ENCODE data around the gene KRTAP5-2.

Gene KRTAP5-2

GRCh38 chr11:1567721-1568100 lies 30.4 kb downstream of the KRTAP5-2 start:
- DNase-seq (ENCODE audit: low spot score) = no peak

GRCh38 chr11:1567052-1567720 lies 30.9 kb downstream of the KRTAP5-2 start:
- DNase-seq (ENCODE audit: low spot score) = no peak

- DNase-seq (ENCODE audit: low spot score) = no peak
These were observed 31.6 kb downstream of the KRTAP5-2 start for GRCh38 chr11:1566381-1567051.

GRCh38 chr11:1565904-1566247 lies 32.2 kb downstream of the KRTAP5-2 start:
- DNase-seq (ENCODE audit: low spot score) = no peak

GRCh38 chr11:1565173-1565903 lies 32.8 kb downstream of the KRTAP5-2 start:
- DNase-seq (ENCODE audit: low spot score) = no peak

GRCh38 chr11:1564535-1565172 lies 33.4 kb downstream of the KRTAP5-2 start:
- peak; percentile 70 for DNase-seq (ENCODE audit: low spot score)

DNA sequence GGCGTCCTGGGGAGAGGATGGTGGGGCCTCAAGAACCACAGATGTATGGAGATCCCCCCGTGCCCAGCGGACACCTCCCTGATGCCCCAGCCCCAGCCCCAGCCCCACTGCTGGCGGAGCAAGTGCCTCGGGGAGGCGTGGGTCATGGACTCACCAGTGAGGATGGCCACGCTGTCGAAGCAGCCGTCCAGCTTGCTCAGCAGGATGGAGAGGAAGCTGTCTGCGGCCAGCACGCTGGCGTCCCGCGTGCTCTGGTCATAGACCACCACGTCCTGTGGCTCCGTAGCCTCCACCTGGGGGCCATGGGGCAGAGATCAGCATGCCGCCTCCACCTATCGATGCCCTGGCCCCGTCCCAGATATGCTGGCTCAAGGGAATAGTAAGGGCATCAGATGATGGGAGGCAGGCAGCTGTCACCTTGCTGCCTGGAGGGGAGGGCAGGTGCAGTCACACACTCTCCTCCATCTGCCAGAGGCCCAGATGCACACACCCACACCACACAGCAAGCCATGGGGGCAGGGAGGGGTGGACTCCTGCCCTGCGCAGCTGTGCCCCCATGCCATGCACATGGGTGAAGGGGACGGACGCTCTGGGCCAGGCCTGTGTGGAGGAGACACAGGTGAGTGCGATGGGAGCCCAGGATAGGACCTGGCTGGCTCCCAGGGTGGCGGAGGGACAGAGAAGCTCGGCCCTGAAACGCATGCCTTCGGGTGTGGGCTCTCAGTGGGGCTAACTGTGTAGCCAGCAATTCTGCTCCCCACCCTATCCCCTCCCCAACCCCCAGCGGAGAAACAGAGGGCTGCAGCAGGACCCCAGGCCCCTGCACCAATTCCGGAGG lies 34.2 kb downstream of the KRTAP5-2 start:
- no peak for DNase-seq (ENCODE audit: low spot score)

GRCh38 chr11:1563149-1563638 lies 34.9 kb downstream of the KRTAP5-2 start:
- DNase-seq (ENCODE audit: low spot score) = no peak

- DNase-seq (ENCODE audit: low spot score) = no peak
These were observed 35.5 kb downstream of the KRTAP5-2 start for GRCh38 chr11:1562469-1563148.

- no peak for DNase-seq (ENCODE audit: low spot score)
These were observed 36.1 kb downstream of the KRTAP5-2 start for GRCh38 chr11:1561955-1562354.

- no peak for DNase-seq (ENCODE audit: low spot score)
These were observed 36.8 kb downstream of the KRTAP5-2 start for GRCh38 chr11:1561266-1561665.

GRCh38 chr11:1560649-1561251 lies 37.3 kb downstream of the KRTAP5-2 start:
- no peak for DNase-seq (ENCODE audit: low spot score)

- no peak for DNase-seq (ENCODE audit: low spot score)
These were observed 38.0 kb downstream of the KRTAP5-2 start for GRCh38 chr11:1560002-1560648.

- DNase-seq (ENCODE audit: low spot score) = peak; percentile 33
These were observed 38.8 kb downstream of the KRTAP5-2 start for GRCh38 chr11:1559111-1559951.

DNA sequence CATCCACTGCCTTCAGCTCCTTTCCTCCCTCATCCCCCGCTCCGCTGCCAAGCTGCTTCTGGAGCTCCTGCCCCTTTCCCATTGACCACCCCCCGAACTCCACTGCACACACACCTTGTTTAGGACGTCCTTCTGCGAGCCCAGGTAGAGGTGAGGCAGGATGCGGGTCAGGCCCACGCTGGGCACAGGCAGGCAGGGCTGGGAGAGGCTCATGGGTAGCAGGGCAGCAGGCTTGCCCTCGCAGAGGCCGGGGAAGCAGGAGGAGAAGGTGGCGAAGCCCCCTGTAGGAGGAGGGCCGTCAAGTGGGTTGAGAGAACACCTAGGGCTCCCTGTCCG lies 39.4 kb downstream of the KRTAP5-2 start:
- no peak for DNase-seq (ENCODE audit: low spot score)

DNA sequence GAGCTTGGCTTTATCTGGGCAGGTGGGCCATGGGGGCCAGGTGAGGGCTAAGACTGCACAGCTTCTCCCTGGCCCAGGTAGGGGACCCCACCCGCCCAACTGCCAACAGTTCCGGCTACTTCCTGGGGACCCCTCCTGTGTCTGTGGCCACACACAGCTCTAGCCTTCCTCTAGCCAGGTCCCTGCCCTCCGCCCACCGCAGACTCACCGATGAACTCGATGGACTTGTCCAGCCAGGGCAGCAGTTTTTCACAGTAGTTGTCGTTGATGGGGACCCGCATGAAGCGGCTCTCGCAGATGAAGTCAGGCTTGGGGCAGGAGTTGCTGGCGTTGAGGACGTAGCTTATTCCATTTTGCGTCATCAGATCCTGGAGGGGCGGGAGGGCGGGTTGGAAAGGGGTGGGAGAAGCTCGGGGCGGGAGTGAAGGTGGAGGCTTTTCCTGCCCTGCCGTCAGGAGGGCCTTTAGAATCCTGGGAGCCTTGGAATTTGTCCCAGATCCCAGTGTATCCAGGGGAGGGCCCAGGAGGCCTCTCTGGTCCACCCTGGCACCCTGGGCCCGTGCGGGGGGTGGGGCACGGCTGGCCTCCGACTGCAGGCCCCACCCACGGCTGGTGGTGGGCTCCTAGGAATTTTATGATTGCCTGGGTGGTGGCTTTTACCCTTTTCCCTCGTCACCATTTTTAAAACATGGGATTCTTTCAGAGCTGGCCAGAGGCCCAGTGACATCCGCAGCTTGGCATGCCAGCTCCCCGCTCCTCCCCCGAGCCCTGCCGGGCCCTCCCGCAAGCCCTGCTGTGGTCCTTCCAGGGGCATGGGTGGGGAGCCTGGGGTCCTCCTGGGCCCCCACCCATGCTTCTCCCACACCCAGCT lies 40.0 kb downstream of the KRTAP5-2 start:
- DNase-seq (ENCODE audit: low spot score) = no peak

DNA sequence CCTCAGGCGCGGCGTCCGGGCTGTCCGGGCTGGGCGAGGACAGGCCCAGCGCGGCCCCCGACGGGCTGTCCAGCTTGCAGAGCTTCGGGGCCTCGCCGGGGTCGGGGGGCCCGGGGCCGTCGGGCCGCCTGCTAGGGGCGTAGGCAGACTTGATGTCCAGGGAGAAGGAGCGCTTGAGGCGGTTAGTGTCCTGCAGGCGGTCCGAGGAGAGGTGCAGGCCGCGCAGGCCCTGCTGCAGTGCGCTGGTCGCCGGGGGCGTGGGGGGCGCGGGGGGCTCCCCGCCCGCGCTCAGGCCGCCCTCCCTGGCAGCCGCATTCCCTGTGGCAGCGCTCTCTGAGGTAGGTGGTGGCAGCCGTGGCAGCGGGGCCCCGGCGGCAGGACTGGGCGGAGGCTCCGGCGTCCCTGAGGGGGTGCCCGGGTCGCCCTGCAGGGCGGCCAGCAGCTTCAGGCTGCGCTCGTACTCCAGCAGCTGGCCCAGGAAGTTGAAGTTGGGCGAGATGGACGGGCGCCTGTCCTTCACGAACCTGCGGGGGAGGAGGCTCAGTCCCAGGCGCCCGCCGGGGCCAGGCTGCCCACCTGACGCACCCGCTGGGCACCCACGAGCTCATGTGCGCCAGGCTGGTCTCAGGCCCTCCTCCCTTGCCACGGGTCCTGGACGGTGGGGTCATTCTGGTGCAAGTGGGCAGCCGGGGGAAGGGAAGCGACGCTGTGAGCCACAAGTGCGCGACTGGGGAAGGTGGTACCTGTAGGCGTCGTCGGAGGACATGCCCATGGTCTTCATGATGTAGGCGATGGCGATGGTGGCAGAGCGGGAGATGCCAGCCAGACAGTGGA lies 40.8 kb downstream of the KRTAP5-2 start:
- no peak for DNase-seq (ENCODE audit: low spot score)

Measured in NAMALWA (cell line).